Measurements from ENCODE around the gene UBE2Z. TPM values are rescaled to one million over a fixed set of nuclear protein-coding genes. Genes with fewer than 3 reads are reported as not detected.

UBE2Z gene
- total and polyA plus RNA-seq, 2 of the 13 experiments (the other 11 are each of a cell fraction or from before 2014, with no cell fraction given): 63.2 to 122 TPM

DNA sequence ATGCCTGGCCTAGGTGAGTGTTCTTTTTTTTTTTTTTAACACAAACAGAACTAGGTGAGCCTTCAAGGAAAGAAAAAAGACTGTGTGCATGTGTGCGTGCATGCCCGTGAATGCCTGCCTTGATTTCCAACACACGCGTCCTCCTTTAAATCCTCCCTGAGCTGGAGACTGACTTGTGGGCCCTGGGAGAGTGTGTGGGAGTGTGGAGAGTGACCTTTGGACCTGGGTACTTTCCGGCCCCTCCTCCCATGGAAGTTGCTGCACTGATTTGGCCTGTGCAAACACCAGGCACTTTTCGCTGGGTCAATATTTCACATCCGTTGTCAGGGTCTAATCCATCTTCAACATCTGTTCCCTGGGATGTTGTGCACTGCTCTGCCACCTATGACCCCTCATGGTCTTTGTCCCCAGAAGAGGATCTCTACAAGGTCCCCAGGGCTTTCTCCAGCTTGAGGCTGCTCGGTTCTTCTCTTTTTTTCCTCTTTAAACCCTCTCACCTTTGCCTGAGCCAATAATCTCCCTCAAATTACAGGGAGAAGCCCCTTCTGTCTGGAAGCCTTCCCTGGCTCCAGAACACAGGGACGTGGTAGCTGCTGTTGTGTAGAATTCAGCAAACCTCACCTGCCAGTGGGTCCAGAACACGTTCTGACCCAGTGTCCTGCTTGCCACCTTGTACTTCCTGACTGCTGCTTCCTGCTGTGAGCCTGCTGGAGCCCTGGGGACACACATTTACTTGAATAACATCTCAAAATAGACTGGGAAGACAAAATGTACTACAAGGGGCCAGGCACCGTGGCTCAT is 36.5 kb upstream of the UBE2Z start (continued):
- TF ChIP-seq REST (IDR thresholded peaks at IDR 0.05; ENCODE audit: borderline replicate concordance in 1 of 2, low read depth in 1 of 2, low read length in 2 of 2) (peak in 1 of 2 experiments; percentile 79; a peak in 2 of 4 replicates), UBTF (CRISPR knock-in tag; IDR thresholded peaks at IDR 0.05) (peak; percentile 80), AGO2 (optimal IDR thresholded peaks at IDR 0.05; ENCODE audit: low read depth, low read length) (no peak), ZNF501 (CRISPR knock-in tag; IDR thresholded peaks at IDR 0.05) (peak; percentile 77), RBM22 (optimal IDR thresholded peaks at IDR 0.05; ENCODE audit: low read length) (peak; percentile 43), ZNF335 (CRISPR knock-in tag; IDR thresholded peaks at IDR 0.05) (peak; percentile 87), ZIK1 (CRISPR knock-in tag; IDR thresholded peaks at IDR 0.05; ENCODE audit: borderline replicate concordance, low read depth) (no peak), ZNF570 (CRISPR knock-in tag; IDR thresholded peaks at IDR 0.05; ENCODE audit: borderline replicate concordance) (no peak), FOXO1 (CRISPR knock-in tag; IDR thresholded peaks at IDR 0.05) (peak; percentile 98), ZNF614 (CRISPR knock-in tag; IDR thresholded peaks at IDR 0.05; ENCODE audit: borderline replicate concordance) (peak; percentile 99), ZNF737 (CRISPR knock-in tag; IDR thresholded peaks at IDR 0.05; ENCODE audit: borderline replicate concordance) (no peak; the same call in 1 of the 2 replicates), SMAD9 (CRISPR knock-in tag; IDR thresholded peaks at IDR 0.05) (no peak), ZNF616 (CRISPR knock-in tag; IDR thresholded peaks at IDR 0.05; ENCODE audit: low read depth) (peak; percentile 21; the same call in 1 of the 2 replicates), SP2 (CRISPR knock-in tag; IDR thresholded peaks at IDR 0.05) (no peak), ZNF773 (CRISPR knock-in tag; IDR thresholded peaks at IDR 0.05; ENCODE audit: borderline replicate concordance) (no peak), MXI1 (IDR thresholded peaks at IDR 0.05; ENCODE audit: borderline replicate concordance, low read depth, low read length) (peak; percentile 86; the same call in 2 of the 3 replicates)
- TF ChIP-seq, protein P1, sequence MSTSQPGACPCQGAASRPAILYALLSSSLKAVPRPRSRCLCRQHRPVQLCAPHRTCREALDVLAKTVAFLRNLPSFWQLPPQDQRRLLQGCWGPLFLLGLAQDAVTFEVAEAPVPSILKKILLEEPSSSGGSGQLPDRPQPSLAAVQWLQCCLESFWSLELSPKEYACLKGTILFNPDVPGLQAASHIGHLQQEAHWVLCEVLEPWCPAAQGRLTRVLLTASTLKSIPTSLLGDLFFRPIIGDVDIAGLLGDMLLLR (CRISPR knock-in tag; IDR thresholded peaks at IDR 0.05): peak; percentile 66; the same call in 1 of the 2 replicates
- TF ChIP-seq, protein P2, sequence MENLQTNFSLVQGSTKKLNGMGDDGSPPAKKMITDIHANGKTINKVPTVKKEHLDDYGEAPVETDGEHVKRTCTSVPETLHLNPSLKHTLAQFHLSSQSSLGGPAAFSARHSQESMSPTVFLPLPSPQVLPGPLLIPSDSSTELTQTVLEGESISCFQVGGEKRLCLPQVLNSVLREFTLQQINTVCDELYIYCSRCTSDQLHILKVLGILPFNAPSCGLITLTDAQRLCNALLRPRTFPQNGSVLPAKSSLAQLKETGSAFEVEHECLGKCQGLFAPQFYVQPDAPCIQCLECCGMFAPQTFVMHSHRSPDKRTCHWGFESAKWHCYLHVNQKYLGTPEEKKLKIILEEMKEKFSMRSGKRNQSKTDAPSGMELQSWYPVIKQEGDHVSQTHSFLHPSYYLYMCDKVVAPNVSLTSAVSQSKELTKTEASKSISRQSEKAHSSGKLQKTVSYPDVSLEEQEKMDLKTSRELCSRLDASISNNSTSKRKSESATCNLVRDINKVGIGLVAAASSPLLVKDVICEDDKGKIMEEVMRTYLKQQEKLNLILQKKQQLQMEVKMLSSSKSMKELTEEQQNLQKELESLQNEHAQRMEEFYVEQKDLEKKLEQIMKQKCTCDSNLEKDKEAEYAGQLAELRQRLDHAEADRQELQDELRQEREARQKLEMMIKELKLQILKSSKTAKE (CRISPR knock-in tag; IDR thresholded peaks at IDR 0.05; ENCODE audit: borderline replicate concordance): peak; percentile 89
- TF ChIP-seq, protein P3, sequence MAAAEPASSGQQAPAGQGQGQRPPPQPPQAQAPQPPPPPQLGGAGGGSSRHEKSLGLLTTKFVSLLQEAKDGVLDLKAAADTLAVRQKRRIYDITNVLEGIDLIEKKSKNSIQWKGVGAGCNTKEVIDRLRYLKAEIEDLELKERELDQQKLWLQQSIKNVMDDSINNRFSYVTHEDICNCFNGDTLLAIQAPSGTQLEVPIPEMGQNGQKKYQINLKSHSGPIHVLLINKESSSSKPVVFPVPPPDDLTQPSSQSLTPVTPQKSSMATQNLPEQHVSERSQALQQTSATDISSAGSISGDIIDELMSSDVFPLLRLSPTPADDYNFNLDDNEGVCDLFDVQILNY (CRISPR knock-in tag; conservative IDR thresholded peaks at IDR 0.05): no peak

Measured in HepG2 (cell line).